Chondrocyte (in vitro differentiated cells): ENCODE measurements around the gene ILF2. TPM values are rescaled to one million over a fixed set of nuclear protein-coding genes. Genes with fewer than 3 reads are reported as not detected.

ENCODE experiments used
- DNase-seq: peaks from one replicate; pipeline ENCODE4 v3.0.0; 2021; ENCODE audit warnings: mixed read lengths, low spot score
- H3K27ac Mint-ChIP-seq: one replicate; pipeline ENCODE4 v1.8.0; 2021; ENCODE audit warnings: mild to moderate bottlenecking, moderate library complexity, mixed read lengths; ENCODE audit not compliant: unreplicated experiment
- H3K27me3 Mint-ChIP-seq: 2 replicates; pipeline ENCODE4 v1.8.0; 2021; ENCODE audit warnings: low read depth, mixed read lengths
- H3K36me3 Mint-ChIP-seq: 2 replicates; pipeline ENCODE4 v1.8.0; 2021; ENCODE audit warnings: low read depth, mixed read lengths
- H3K4me1 Mint-ChIP-seq: 2 replicates; pipeline ENCODE4 v1.8.0; 2021; ENCODE audit warnings: low read depth, mild to moderate bottlenecking, mixed read lengths
- H3K4me3 Mint-ChIP-seq: one replicate; pipeline ENCODE4 v1.8.0; 2021; ENCODE audit warnings: mild to moderate bottlenecking, moderate library complexity, mixed read lengths; ENCODE audit not compliant: unreplicated experiment
- H3K9me3 Mint-ChIP-seq: 2 replicates; pipeline ENCODE4 v1.8.0; 2021; ENCODE audit warnings: low read depth, mixed read lengths
- CTCF ChIP-seq: fragments of 200-600 bp; sonication (generic); IDR thresholded peaks from 2 replicates; pipeline ENCODE4 v1.5.0; 2021; ENCODE audit warnings: antibody characterized with exemption, mild to moderate bottlenecking, moderate library complexity
- total RNA-seq: library from RNA; stranded (reverse); gene quantifications from 3 replicates; pipeline ENCODE4 v1.2.1, GENCODE V29; 2021

The ILF2 gene
- total RNA-seq, 1 donor from 2014 or later = 122 TPM

- Mint-ChIP-seq H3K27ac (peak overlapping the region; percentile 76), H3K9me3 (no peaks in the 10 kb centered on the region), H3K36me3 (peaks cover 5% of the 10 kb centered on the region), H3K4me3 (no peak overlapping the region), H3K27me3 (no peaks in the 10 kb centered on the region), H3K4me1 (peaks cover 71% of the 10 kb centered on the region)
- TF ChIP-seq CTCF = no peak
- peak; percentile 30 for DNase-seq
Observed at GRCh38 chr1:153631047-153632022, 39.5 kb downstream of the ILF2 start.

- peaks cover 76% of the 10 kb centered on the region for H3K4me1 Mint-ChIP-seq
Observed at GRCh38 chr1:153630384-153630783, 40.4 kb downstream of the ILF2 start.

GRCh38 chr1:153629971-153630370 is 40.8 kb downstream of the ILF2 start:
- Mint-ChIP-seq H3K27me3 (no peaks in the 10 kb centered on the region), H3K4me1 (peaks cover 78% of the 10 kb centered on the region)
- peak; percentile 64 for DNase-seq

More at GRCh38 chr1:153630384-153630783, 40.4 kb downstream of the ILF2 start:
- Mint-ChIP-seq H3K36me3 (peaks cover 4% of the 10 kb centered on the region), H3K27ac (peak overlapping the region; percentile 81), H3K27me3 (no peaks in the 10 kb centered on the region), H3K9me3 (no peaks in the 10 kb centered on the region), H3K4me3 (no peak overlapping the region)
- no peak for TF ChIP-seq CTCF
- peak; percentile 77 for DNase-seq

GRCh38 chr1:153629343-153629665 is 41.5 kb downstream of the ILF2 start:
- TF ChIP-seq CTCF = no peak
- peaks cover under 1% of the 10 kb centered on the region for H3K36me3 Mint-ChIP-seq
- DNase-seq = peak; percentile 64
- H3K9me3 Mint-ChIP-seq = no peaks in the 10 kb centered on the region
- no peaks in the 10 kb centered on the region for H3K27me3 Mint-ChIP-seq
- no peak overlapping the region for H3K4me3 Mint-ChIP-seq
- peak overlapping the region; percentile 81 for H3K27ac Mint-ChIP-seq
- peaks cover 80% of the 10 kb centered on the region for H3K4me1 Mint-ChIP-seq

More at GRCh38 chr1:153629971-153630370, 40.8 kb downstream of the ILF2 start:
- peak overlapping the region; percentile 81 for H3K27ac Mint-ChIP-seq
- H3K36me3 Mint-ChIP-seq = peaks cover 2% of the 10 kb centered on the region
- no peak overlapping the region for H3K4me3 Mint-ChIP-seq
- H3K9me3 Mint-ChIP-seq = no peaks in the 10 kb centered on the region
- no peak for TF ChIP-seq CTCF

GRCh38 chr1:153628638-153629342 is 42.0 kb downstream of the ILF2 start:
- Mint-ChIP-seq H3K4me3 (no peak overlapping the region), H3K9me3 (no peaks in the 10 kb centered on the region), H3K27me3 (no peaks in the 10 kb centered on the region), H3K36me3 (peaks cover 5% of the 10 kb centered on the region), H3K27ac (peak overlapping the region; percentile 14), H3K4me1 (peaks cover 81% of the 10 kb centered on the region)
- peak; percentile 60 for DNase-seq
- TF ChIP-seq CTCF = no peak
